ENCODE results near the gene STX11. TPM values are rescaled to one million over a fixed set of nuclear protein-coding genes. Genes with fewer than 3 reads are reported as not detected.

Gene STX11
- total and polyA plus RNA-seq, 2 of the 13 experiments (the other 11 are each of a cell fraction or from before 2014, with no cell fraction given): 0.03 TPM; not detected in 1

DNA sequence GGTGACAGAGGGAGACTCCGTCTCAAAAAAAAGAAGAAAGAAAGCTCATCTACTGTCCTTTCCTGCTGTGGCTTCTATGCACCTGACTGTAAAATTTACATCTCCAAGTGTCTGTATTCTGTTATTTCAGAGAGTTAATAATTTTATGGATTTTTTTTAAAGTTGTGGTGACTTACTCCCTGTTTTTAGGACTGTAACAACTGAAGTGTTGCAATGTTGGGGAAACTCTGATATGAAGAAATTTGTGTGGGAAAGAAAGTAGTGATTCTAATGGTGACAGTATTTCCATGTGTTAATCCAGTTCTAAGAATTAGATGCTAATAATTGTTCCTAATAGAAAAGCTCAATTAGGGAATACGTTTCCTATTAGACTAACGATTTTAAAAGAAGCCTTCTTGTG, 27.4 kb downstream of the STX11 start:
- in situ Hi-C loops (cut with HindIII; ENCODE audit: extremely low pct_ligation_motif_present, low pct_unique_long_range_greater_than_20kb): no loop called here
- H3K4me1 ChIP-seq (ENCODE audit: insufficient read depth, low read length): no peaks in the 10 kb centered on the region
- no peaks in the 10 kb centered on the region for H3K36me3 ChIP-seq (replicated peaks in 1 of 2; ENCODE audit: control insufficient read depth in 1 of 2, insufficient read depth in 2 of 2, low read length in 2 of 2)
- intact Hi-C loops (cut with micrococcal nuclease; ENCODE audit: unreplicated experiment): no loop called here
- no peak for FAIRE-seq
- DNase-seq (ENCODE audit: low spot score): no peak
- TF ChIP-seq ISX (CRISPR knock-in tag; conservative IDR thresholded peaks at IDR 0.05) (no peak), ZNF160 (CRISPR knock-in tag; IDR thresholded peaks at IDR 0.05) (no peak)
- TF ChIP-seq, protein P1, sequence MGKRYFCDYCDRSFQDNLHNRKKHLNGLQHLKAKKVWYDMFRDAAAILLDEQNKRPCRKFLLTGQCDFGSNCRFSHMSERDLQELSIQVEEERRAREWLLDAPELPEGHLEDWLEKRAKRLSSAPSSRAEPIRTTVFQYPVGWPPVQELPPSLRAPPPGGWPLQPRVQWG (CRISPR knock-in tag; IDR thresholded peaks at IDR 0.05; ENCODE audit: borderline replicate concordance, low read depth): no peak
- TF ChIP-seq, protein P2, sequence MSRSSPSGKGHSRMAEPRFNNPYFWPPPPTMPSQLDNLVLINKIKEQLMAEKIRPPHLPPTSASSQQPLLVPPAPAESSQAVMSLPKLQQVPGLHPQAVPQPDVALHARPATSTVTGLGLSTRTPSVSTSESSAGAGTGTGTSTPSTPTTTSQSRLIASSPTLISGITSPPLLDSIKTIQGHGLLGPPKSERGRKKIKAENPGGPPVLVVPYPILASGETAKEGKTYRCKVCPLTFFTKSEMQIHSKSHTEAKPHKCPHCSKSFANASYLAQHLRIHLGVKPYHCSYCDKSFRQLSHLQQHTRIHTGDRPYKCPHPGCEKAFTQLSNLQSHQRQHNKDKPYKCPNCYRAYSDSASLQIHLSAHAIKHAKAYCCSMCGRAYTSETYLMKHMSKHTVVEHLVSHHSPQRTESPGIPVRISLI (CRISPR knock-in tag; IDR thresholded peaks at IDR 0.05; ENCODE audit: borderline replicate concordance): no peak
- no peak overlapping the region for H2AFZ ChIP-seq (ENCODE audit: low read length)
- H3K9me3 ChIP-seq (ENCODE audit: low read length): no peaks in the 10 kb centered on the region
- no peak overlapping the region for H3K27ac ChIP-seq (ENCODE audit: extremely low read length, insufficient read depth, low read length)
- H3K27me3 ChIP-seq (ENCODE audit: control insufficient read depth in 1 of 2, insufficient read depth in 2 of 2, low read length in 2 of 2): peaks cover 0 to 11% of the 10 kb centered on the region in 2 experiments; a peak in 1 of 5 replicates
- no peaks in the 10 kb centered on the region for H4K20me1 ChIP-seq (ENCODE audit: insufficient read depth, low read length)
- no peak overlapping the region for H3K4me2 ChIP-seq (ENCODE audit: low read depth, low read length)
- no peak overlapping the region for H3K9ac ChIP-seq (ENCODE audit: insufficient read depth, low read depth, low read length)
- H3K79me2 ChIP-seq (ENCODE audit: insufficient read depth, low read length): no peaks in the 10 kb centered on the region
- H3K4me3 ChIP-seq (replicated peaks in 1 of 3; ENCODE audit: insufficient read depth in 1 of 3, low read depth in 2 of 3, low read length in 3 of 3): no peak overlapping the region
- no peak for ATAC-seq
- BruUV-seq (replicated peaks): no TSS peak
- ChIA-PET CTCF (ENCODE audit: low intra/inter-chr PET ratio, low total read pairs) (no interaction called here), POLR2A (no interaction called here)
- 37% methylated on average over 3 of the region's 3 CpGs for WGBS (ENCODE audit: low lambda C conversion rate)

DNA sequence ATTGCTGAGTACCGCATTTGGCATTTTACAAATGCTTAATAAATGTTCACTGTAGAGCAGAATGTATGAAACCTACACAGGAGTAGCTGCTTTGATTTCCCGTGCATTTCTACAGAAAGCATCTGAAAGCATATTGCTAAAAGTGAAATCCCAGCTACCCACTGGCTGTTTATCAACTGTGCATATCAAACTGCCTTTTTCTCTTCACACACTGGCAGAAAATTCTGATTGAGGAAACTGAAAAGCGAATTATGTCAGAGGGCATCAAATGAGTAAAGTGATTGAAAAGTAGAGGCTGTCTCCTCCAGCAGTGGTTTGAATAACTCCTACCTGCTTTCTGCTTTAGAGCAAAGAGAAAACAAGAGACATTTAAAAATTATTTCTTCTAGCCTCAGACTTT, 28.0 kb downstream of the STX11 start:
- in situ Hi-C loops (cut with HindIII; ENCODE audit: extremely low pct_ligation_motif_present, low pct_unique_long_range_greater_than_20kb) (no loop called here), intact Hi-C loops (cut with micrococcal nuclease; ENCODE audit: unreplicated experiment) (no loop called here)
- Histone ChIP-seq H3K79me2 (ENCODE audit: insufficient read depth, low read length) (no peaks in the 10 kb centered on the region), H3K36me3 (replicated peaks in 1 of 2; ENCODE audit: control insufficient read depth in 1 of 2, insufficient read depth in 2 of 2, low read length in 2 of 2) (no peaks in the 10 kb centered on the region), H3K4me2 (ENCODE audit: low read depth, low read length) (no peak overlapping the region), H3K9ac (ENCODE audit: insufficient read depth, low read depth, low read length) (no peak overlapping the region), H3K27me3 (ENCODE audit: control insufficient read depth in 1 of 2, insufficient read depth in 2 of 2, low read length in 2 of 2) (peaks cover 0 to 11% of the 10 kb centered on the region in 2 experiments; a peak in 1 of 5 replicates), H3K4me1 (ENCODE audit: insufficient read depth, low read length) (no peaks in the 10 kb centered on the region), H3K9me3 (ENCODE audit: low read length) (no peaks in the 10 kb centered on the region), H2AFZ (ENCODE audit: low read length) (no peak overlapping the region), H3K27ac (ENCODE audit: extremely low read length, insufficient read depth, low read length) (no peak overlapping the region), H4K20me1 (ENCODE audit: insufficient read depth, low read length) (no peaks in the 10 kb centered on the region), H3K4me3 (replicated peaks in 1 of 3; ENCODE audit: insufficient read depth in 1 of 3, low read depth in 2 of 3, low read length in 3 of 3) (no peak overlapping the region)
- DNase-seq (ENCODE audit: low spot score) (no peak), ATAC-seq (no peak), FAIRE-seq (no peak)
- ChIA-PET POLR2A (no interaction called here), CTCF (ENCODE audit: low intra/inter-chr PET ratio, low total read pairs) (no interaction called here)
- 34% methylated on average over 3 of the region's 3 CpGs for WGBS (ENCODE audit: low lambda C conversion rate)
- BruUV-seq (replicated peaks): no TSS peak
- no peak for TF ChIP-seq ZNF430 (CRISPR knock-in tag; IDR thresholded peaks at IDR 0.05)
- TF ChIP-seq JUN (CRISPR knock-in tag; IDR thresholded peaks at IDR 0.05): no peak
- TF ChIP-seq EEA1 (CRISPR knock-in tag; IDR thresholded peaks at IDR 0.05; ENCODE audit: borderline replicate concordance): no peak
- TF ChIP-seq TBX2 (CRISPR knock-in tag; IDR thresholded peaks at IDR 0.05; ENCODE audit: borderline replicate concordance): no peak
- TF ChIP-seq, protein P3, sequence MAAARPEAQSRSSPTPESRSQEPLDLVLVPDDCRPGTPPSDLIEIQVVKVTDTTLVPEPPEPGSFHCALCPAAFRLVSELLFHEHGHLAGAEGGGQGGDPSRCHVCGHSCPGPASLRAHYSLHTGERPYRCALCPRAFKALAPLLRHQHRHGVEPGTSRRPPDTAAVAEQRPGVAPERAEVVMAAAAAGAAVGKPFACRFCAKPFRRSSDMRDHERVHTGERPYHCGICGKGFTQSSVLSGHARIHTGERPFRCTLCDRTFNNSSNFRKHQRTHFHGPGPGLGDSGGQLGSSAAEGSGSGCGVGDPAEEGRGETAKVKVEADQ (CRISPR knock-in tag; IDR thresholded peaks at IDR 0.05; ENCODE audit: borderline replicate concordance): no peak
- TF ChIP-seq ZNF274 (CRISPR knock-in tag; IDR thresholded peaks at IDR 0.05): no peak
- TF ChIP-seq, protein P4, sequence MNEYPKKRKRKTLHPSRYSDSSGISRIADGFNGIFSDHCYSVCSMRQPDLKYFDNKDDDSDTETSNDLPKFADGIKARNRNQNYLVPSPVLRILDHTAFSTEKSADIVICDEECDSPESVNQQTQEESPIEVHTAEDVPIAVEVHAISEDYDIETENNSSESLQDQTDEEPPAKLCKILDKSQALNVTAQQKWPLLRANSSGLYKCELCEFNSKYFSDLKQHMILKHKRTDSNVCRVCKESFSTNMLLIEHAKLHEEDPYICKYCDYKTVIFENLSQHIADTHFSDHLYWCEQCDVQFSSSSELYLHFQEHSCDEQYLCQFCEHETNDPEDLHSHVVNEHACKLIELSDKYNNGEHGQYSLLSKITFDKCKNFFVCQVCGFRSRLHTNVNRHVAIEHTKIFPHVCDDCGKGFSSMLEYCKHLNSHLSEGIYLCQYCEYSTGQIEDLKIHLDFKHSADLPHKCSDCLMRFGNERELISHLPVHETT (CRISPR knock-in tag; conservative IDR thresholded peaks at IDR 0.05): no peak
- TF ChIP-seq HNRNPUL1 (IDR thresholded peaks at IDR 0.05; ENCODE audit: low read depth, low read length): no peak
- no peak for TF ChIP-seq ATF7 (IDR thresholded peaks at IDR 0.05)
- no peak for TF ChIP-seq ATF7 (CRISPR knock-in tag; IDR thresholded peaks at IDR 0.05)
- TF ChIP-seq ZNF550 (CRISPR knock-in tag; IDR thresholded peaks at IDR 0.05; ENCODE audit: borderline replicate concordance): no peak

Measured in HepG2 (cell line).